K562 (cell line): ENCODE data around the gene TTC39C. TPM values are rescaled to one million over a fixed set of nuclear protein-coding genes. Genes with fewer than 3 reads are reported as not detected.

Experiments used
- ATAC-seq: fragments of 200-7000 bp; cut with Tn5 transposase; 3 replicates; pipeline ENCODE4 v1.9.1; 2020; ENCODE audit warnings: moderate library complexity
- BruUV-seq: library from RNA; stranded (reverse); fragments of 400-500 nt; replicated peaks from 2 replicates; lab custom pipeline; 2021; lab: Mats Ljungman, UMichigan
- CTCF ChIA-PET: fragments of 300-600 bp; formaldehyde crosslinking; extraction: SDS; loops from one replicate; lab custom pipeline; 2021; ENCODE audit warnings: low intra/inter-chr PET ratio; lab: Yijun Ruan, JAX
- POLR2A ChIA-PET: fragments of 300-600, 350-650 bp; sonication (Branson Sonifier 250); formaldehyde crosslinking; extraction: SDS; loops from one replicate; lab custom pipeline; 2021; ENCODE audit warnings: antibody characterized with exemption, inconsistent platforms; lab: Yijun Ruan, JAX
- DNase-seq, 4 experiments: peaks; one replicate each; pipeline versions ENCODE4 v3.0.0 to v3.0.0-alpha.2; 2011 to 2018; ENCODE audit warnings: low spot score in 3 of 4, mixed read lengths in 3 of 4; ENCODE audit errors: extremely low read depth in 1 of 4
- FAIRE-seq: peaks from 2 replicates; lab custom pipeline; 2011; peaks lifted over from hg19 to GRCh38; lab: Jason Lieb, UNC
- H2AFZ ChIP-seq: 2 replicates; pipeline ENCODE4 v1.6.0; 2011; ENCODE audit warnings: low read depth, low read length, control low read depth, inconsistent platforms
- H3K27ac ChIP-seq: fragments of 200-600 bp; 3 replicates; pipeline ENCODE4 v1.8.0; 2011; ENCODE audit warnings: low read depth, mild to moderate bottlenecking, control low read depth, inconsistent platforms, low read length, moderate library complexity, mixed read lengths; ENCODE audit errors: extremely low read depth
- H3K27me3 ChIP-seq, 2 experiments: fragments of 300-600 bp in 1 of 2; 2 replicates in 1 of 2; 3 replicates in 1 of 2; pipeline versions ENCODE4 v1.6.0 to v1.8.0; 2011; ENCODE audit warnings: inconsistent platforms in 2 of 2, low read length in 2 of 2, mild to moderate bottlenecking in 1 of 2, mixed read lengths in 1 of 2, moderate library complexity in 1 of 2; ENCODE audit not compliant: control insufficient read depth in 2 of 2, insufficient read depth in 2 of 2
- H3K36me3 ChIP-seq: fragments of 300-600 bp; 3 replicates; pipeline ENCODE4 v1.8.0; 2011; ENCODE audit warnings: mild to moderate bottlenecking, low read length, inconsistent platforms; ENCODE audit not compliant: control insufficient read depth, insufficient read depth
- H3K4me1 ChIP-seq, 2 experiments: fragments of 200-600 bp in 1 of 2; replicated peaks in 1 of 2; 2 replicates in 1 of 2; 3 replicates in 1 of 2; pipeline versions ENCODE4 v1.5.1 to v1.8.0; 2011; ENCODE audit warnings: inconsistent platforms in 2 of 2, low read length in 2 of 2, mild to moderate bottlenecking in 1 of 2, mixed read lengths in 1 of 2, moderate library complexity in 1 of 2; ENCODE audit not compliant: control insufficient read depth in 2 of 2, insufficient read depth in 2 of 2
- H3K4me2 ChIP-seq: 2 replicates; pipeline ENCODE4 v1.6.1; 2011; ENCODE audit warnings: low read length, control low read depth, inconsistent platforms, mixed read lengths; ENCODE audit not compliant: insufficient read depth
- H3K4me3 ChIP-seq: fragments of 200-600 bp; sonication (generic), shearing (Covaris generic); 2 replicates; pipeline ENCODE4 v1.5.1; 2016; ENCODE audit warnings: control low read depth, inconsistent platforms
- H3K79me2 ChIP-seq: fragments of 200-600 bp; 3 replicates; pipeline ENCODE4 v1.8.0; 2011; ENCODE audit warnings: low read length, inconsistent platforms; ENCODE audit not compliant: control insufficient read depth, insufficient read depth
- H3K9ac ChIP-seq, 2 experiments: 2 replicates each; pipeline versions ENCODE4 v1.6.0 to v1.6.1; 2011; ENCODE audit warnings: low read depth in 2 of 2, low read length in 2 of 2, control low read depth in 1 of 2, inconsistent platforms in 1 of 2, mild to moderate bottlenecking in 1 of 2, mixed read lengths in 1 of 2; ENCODE audit not compliant: insufficient read depth in 1 of 2
- H3K9me1 ChIP-seq: one replicate; pipeline ENCODE4 v1.6.0; 2011; ENCODE audit warnings: inconsistent platforms, mild to moderate bottlenecking, low read length, moderate library complexity; ENCODE audit not compliant: control insufficient read depth, insufficient read depth
- H3K9me3 ChIP-seq: replicated peaks from 2 replicates; pipeline ENCODE4 v1.5.1; 2011; ENCODE audit warnings: low read depth, low read length, inconsistent platforms; ENCODE audit not compliant: control insufficient read depth, insufficient read depth
- H4K20me1 ChIP-seq: replicated peaks from 2 replicates; pipeline ENCODE4 v1.6.1; 2011; ENCODE audit warnings: low read length, inconsistent platforms, mixed read lengths; ENCODE audit not compliant: control insufficient read depth, insufficient read depth
- CEBPB ChIP-seq: fragments of 450-650 bp; IDR thresholded peaks from 2 replicates; pipeline ENCODE4 v1.6.1; 2016; ENCODE audit warnings: missing genetic modification characterization, missing compliant biosample characterization
- CUX1 ChIP-seq: fragments of 200-800 bp; sonication (Bioruptor generic); IDR thresholded peaks from 2 replicates; pipeline ENCODE4 v1.6.1; 2016; ENCODE audit warnings: missing genetic modification characterization, missing compliant biosample characterization
- FOXJ2 ChIP-seq: fragments of 200-800 bp; sonication (Bioruptor generic); IDR thresholded peaks from 2 replicates; pipeline ENCODE4 v1.6.1; 2016; ENCODE audit warnings: missing genetic modification characterization, missing compliant biosample characterization
- ZKSCAN8 ChIP-seq: fragments of 200-800 bp; sonication (Bioruptor generic); IDR thresholded peaks from 2 replicates; pipeline ENCODE4 v1.6.1; 2016; ENCODE audit warnings: missing genetic modification characterization, missing compliant biosample characterization
- WGBS: fragments of 100-300 bp; shearing (Covaris generic); methylation state at CpG from one replicate; pipeline ENCODE4 v1.1.6; 2016; ENCODE audit warnings: low coverage, mixed read lengths; ENCODE audit not compliant: insufficient coverage; ENCODE audit errors: missing lambda C conversion rate; 5-methylcytosine and 5-hydroxymethylcytosine counted together
- in situ Hi-C: fragments of 300-500 bp; cut with MboI; formaldehyde crosslinking; loops from 4 replicates; pipeline ENCODE4 v1.15.0; 2018; ENCODE audit warnings: inconsistent platforms, mixed read lengths
- intact Hi-C: fragments of 100-400 bp; cut with micrococcal nuclease; formaldehyde crosslinking; loops from 2 replicates; pipeline ENCODE4 v1.14.2; 2022
- polyA plus RNA-seq, 8 experiments: library from polyadenylated mRNA; depleted of rRNA in 4 of 8; stranded (reverse) in 5 of 8; unstranded in 3 of 8; fragments of >200 nt; fragmentation: Nextera tagmentation in 2 of 8; fragmentation: Illumina TruSeq in 1 of 8; extraction: Ambion mirVana in 2 of 8; extraction: Trizol in 1 of 8; gene quantifications; 2 replicates each; pipeline versions ENCODE4 v1.2.1 to v1.2.3, GENCODE V29; 2011 to 2014; ENCODE audit warnings: inconsistent platforms in 1 of 8, missing spikeins in 1 of 8
- total RNA-seq, 7 experiments: library from RNA; depleted of rRNA in 6 of 7; stranded (reverse); fragments of >200 nt in 6 of 7; fragmentation: Illumina TruSeq in 2 of 7; extraction: Trizol in 2 of 7; gene quantifications; 2 replicates each; pipeline versions ENCODE4 v1.2.1 to v1.2.3, GENCODE V29; 2011 to 2021; ENCODE audit warnings: low replicate concordance in 1 of 7
- TF ChIP-seq, protein P1 (sequence below): fragments of 250-450 bp; sonication (Bioruptor Pico); IDR thresholded peaks from 2 replicates; pipeline ENCODE4 v1.4.0; 2020

Gene TTC39C
- total and polyA plus RNA-seq, 9 of the 15 experiments (the other 6 are each of a cell fraction or from before 2014, with no cell fraction given): 0.01 to 0.58 (median 0.18) TPM; not detected in 5

DNA sequence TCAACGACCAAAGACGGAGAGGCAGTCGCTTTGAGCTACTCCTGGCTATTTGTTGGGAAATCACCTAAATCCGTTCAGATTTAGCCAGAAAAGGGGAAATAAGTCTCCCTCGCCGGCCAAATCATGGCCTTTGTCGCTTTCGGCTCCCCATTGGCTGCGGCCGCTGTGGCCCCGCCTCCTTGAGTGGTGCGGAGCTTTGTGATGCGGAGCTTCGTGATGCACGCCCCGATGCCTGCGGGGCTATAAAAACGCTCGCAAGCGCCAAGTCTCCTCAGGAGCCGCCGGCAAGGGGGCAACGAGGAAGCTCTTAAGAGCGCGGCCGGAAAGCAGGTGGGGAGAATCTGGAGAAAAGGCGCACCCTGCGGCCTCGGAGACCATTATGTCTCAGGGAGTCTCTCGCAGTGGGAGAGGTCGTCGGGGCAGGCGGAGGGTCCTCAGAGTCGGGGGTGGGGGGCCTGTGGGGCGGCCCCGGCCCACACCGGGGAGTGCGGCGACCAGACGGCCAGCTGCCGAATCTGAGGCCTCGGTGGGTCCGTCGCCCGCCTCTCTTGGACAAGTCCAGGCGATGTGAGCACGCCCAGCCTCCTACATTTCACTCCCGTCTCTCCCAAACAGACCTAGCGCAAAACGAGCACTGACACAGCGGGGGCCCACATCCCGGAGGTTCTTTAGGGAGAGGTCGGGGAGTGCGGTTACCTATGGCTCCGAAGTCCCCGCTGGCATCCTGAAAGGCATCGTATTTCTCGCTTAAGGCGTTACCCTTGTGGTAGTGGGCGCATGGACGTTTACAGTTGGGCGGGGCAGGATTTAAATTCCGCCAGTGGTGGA, 124.4 kb downstream of the TTC39C start, which contains the start of gene CABYR (continued):
- TF ChIP-seq CUX1 (CRISPR knock-in tag): no peak

DNA sequence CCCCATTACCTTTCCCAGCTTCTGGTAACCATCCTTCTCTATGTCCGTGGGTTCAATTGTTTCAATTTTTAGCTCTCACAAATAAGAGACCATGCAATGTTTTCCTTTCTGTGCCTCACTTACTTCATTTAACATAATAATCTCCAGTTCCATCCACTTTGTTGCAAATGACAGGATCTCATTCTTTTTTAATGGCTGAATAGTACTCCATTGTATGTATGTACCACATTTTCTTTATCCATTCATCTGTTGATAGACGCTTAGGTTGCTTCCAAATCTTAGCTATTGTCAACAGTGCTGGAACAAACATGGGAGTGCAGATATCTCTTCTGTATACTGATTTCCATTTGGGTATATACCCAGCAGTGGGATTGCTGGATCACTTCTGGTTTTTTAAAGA, 126.1 kb downstream of the TTC39C start:
- no peak for FAIRE-seq
- ATAC-seq: no peak
- TF ChIP-seq CEBPB (no peak), ZKSCAN8 (CRISPR knock-in tag) (no peak), FOXJ2 (tag) (no peak)
- TF ChIP-seq, protein P1, sequence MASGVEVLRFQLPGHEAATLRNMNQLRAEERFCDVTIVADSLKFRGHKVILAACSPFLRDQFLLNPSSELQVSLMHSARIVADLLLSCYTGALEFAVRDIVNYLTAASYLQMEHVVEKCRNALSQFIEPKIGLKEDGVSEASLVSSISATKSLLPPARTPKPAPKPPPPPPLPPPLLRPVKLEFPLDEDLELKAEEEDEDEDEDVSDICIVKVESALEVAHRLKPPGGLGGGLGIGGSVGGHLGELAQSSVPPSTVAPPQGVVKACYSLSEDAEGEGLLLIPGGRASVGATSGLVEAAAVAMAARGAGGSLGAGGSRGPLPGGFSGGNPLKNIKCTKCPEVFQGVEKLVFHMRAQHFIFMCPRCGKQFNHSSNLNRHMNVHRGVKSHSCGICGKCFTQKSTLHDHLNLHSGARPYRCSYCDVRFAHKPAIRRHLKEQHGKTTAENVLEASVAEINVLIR: no peak

More for the DNA sequence above, 126.1 kb downstream of the TTC39C start:
- no TSS peak for BruUV-seq
- H3K79me2 ChIP-seq: no peaks in the 10 kb centered on the region
- POLR2A ChIA-PET: no interaction called here
- H3K4me3 ChIP-seq: no peak overlapping the region
- H3K9me3 ChIP-seq: no peaks in the 10 kb centered on the region
- intact Hi-C loops: no loop called here
- peaks cover 8 to 16% of the 10 kb centered on the region in 2 experiments for H3K27me3 ChIP-seq
- no peaks in the 10 kb centered on the region for H3K9me1 ChIP-seq
- in situ Hi-C loops: no loop called here
- no peak overlapping the region for H3K9ac ChIP-seq
- DNase-seq: no peak
- peaks cover 0 to 6% of the 10 kb centered on the region in 2 experiments; a peak in 2 of 5 replicates for H3K4me1 ChIP-seq
- no peak overlapping the region for H3K4me2 ChIP-seq
- H3K36me3 ChIP-seq: no peaks in the 10 kb centered on the region
- H3K27ac ChIP-seq: no peak overlapping the region
- CTCF ChIA-PET: no interaction called here
- H2AFZ ChIP-seq: no peak overlapping the region
- 0% methylated on average over 2 of the region's 2 CpGs for WGBS
- H4K20me1 ChIP-seq: no peaks in the 10 kb centered on the region
